Measurements from ENCODE around the gene ABHD3. TPM values are rescaled to one million over a fixed set of nuclear protein-coding genes. Genes with fewer than 3 reads are reported as not detected.

ABHD3 gene
- polyA plus RNA-seq, 1 donor from 2014 or later = 7.9 TPM

- H3K4me2 ChIP-seq (ENCODE audit: low read length) = no peak overlapping the region
- no peaks in the 10 kb centered on the region for H3K36me3 ChIP-seq (ENCODE audit: insufficient read depth, low read length)
- no peaks in the 10 kb centered on the region for H3K79me2 ChIP-seq (replicated peaks; ENCODE audit: insufficient read depth, low read length)
- H3K9me3 ChIP-seq (ENCODE audit: low read length) = no peaks in the 10 kb centered on the region
- TF ChIP-seq POLR2AphosphoS5 (IDR thresholded peaks at IDR 0.05) (no peak), EP300 (conservative IDR thresholded peaks at IDR 0.05; ENCODE audit: poor library complexity, severe bottlenecking) (no peak), EZH2 (IDR thresholded peaks at IDR 0.05; ENCODE audit: borderline replicate concordance, insufficient read depth, low read length, poor library complexity, severe bottlenecking) (no peak), SMC3 (conservative IDR thresholded peaks at IDR 0.05; ENCODE audit: poor library complexity) (no peak)
- H2AFZ ChIP-seq (ENCODE audit: low read depth, low read length) = no peak overlapping the region
- no peaks in the 10 kb centered on the region for H3F3A ChIP-seq (ENCODE audit: insufficient read depth, low read length, poor library complexity, severe bottlenecking)
- H3K27me3 ChIP-seq (ENCODE audit: insufficient read depth, low read depth, low read length) = no peaks in the 10 kb centered on the region
- no peaks in the 10 kb centered on the region for H3K9me2 ChIP-seq (ENCODE audit: insufficient read depth, low read length)
- H3K27ac ChIP-seq (ENCODE audit: low read length) = no peak overlapping the region
- H4K20me1 ChIP-seq (ENCODE audit: insufficient read depth) = no peaks in the 10 kb centered on the region
- H3K4me3 ChIP-seq (ENCODE audit: low read length) = no peak overlapping the region
- no peak overlapping the region for H3K9ac ChIP-seq (ENCODE audit: low read length)
Measured at GRCh38 chr18:21682371-21683051, 22.1 kb downstream of the ABHD3 start.

- H3K27ac ChIP-seq (ENCODE audit: low read length) = no peak overlapping the region
- no peak overlapping the region for H2AFZ ChIP-seq (ENCODE audit: low read depth, low read length)
- no peaks in the 10 kb centered on the region for H4K20me1 ChIP-seq (ENCODE audit: insufficient read depth)
- no peaks in the 10 kb centered on the region for H3K9me3 ChIP-seq (ENCODE audit: low read length)
- H3K9ac ChIP-seq (ENCODE audit: low read length) = no peak overlapping the region
- TF ChIP-seq EP300 (conservative IDR thresholded peaks at IDR 0.05; ENCODE audit: poor library complexity, severe bottlenecking) (no peak), RAD21 (conservative IDR thresholded peaks at IDR 0.05) (no peak), REST (IDR thresholded peaks at IDR 0.05; ENCODE audit: borderline replicate concordance) (no peak), EZH2 (IDR thresholded peaks at IDR 0.05; ENCODE audit: borderline replicate concordance, insufficient read depth, low read length, poor library complexity, severe bottlenecking) (no peak), MXI1 (conservative IDR thresholded peaks at IDR 0.05; ENCODE audit: poor library complexity, severe bottlenecking) (no peak), POLR2AphosphoS5 (IDR thresholded peaks at IDR 0.05) (no peak), TAF1 (IDR thresholded peaks at IDR 0.05; ENCODE audit: low read depth) (no peak), SMC3 (conservative IDR thresholded peaks at IDR 0.05; ENCODE audit: poor library complexity) (no peak), CTCF (IDR thresholded peaks at IDR 0.05; ENCODE audit: poor library complexity, severe bottlenecking) (no peak)
- no peak overlapping the region for H3K4me3 ChIP-seq (ENCODE audit: low read length)
- H3K27me3 ChIP-seq (ENCODE audit: insufficient read depth, low read depth, low read length) = no peaks in the 10 kb centered on the region
- no peaks in the 10 kb centered on the region for H3K36me3 ChIP-seq (ENCODE audit: insufficient read depth, low read length)
- no peaks in the 10 kb centered on the region for H3K79me2 ChIP-seq (replicated peaks; ENCODE audit: insufficient read depth, low read length)
- H3F3A ChIP-seq (ENCODE audit: insufficient read depth, low read length, poor library complexity, severe bottlenecking) = no peaks in the 10 kb centered on the region
- no peaks in the 10 kb centered on the region for H3K9me2 ChIP-seq (ENCODE audit: insufficient read depth, low read length)
- no peak overlapping the region for H3K4me2 ChIP-seq (ENCODE audit: low read length)
Measured at GRCh38 chr18:21680161-21680560, 24.4 kb downstream of the ABHD3 start.

All from neural cell (in vitro differentiated cells).